ENCODE results near the gene GNB1.
"Not testable (repeated sequence)": the region's sequence is repeated elsewhere in the genome, so short reads cannot be mapped to it uniquely, and the experiment has no call there.

GNB1 gene

DNA sequence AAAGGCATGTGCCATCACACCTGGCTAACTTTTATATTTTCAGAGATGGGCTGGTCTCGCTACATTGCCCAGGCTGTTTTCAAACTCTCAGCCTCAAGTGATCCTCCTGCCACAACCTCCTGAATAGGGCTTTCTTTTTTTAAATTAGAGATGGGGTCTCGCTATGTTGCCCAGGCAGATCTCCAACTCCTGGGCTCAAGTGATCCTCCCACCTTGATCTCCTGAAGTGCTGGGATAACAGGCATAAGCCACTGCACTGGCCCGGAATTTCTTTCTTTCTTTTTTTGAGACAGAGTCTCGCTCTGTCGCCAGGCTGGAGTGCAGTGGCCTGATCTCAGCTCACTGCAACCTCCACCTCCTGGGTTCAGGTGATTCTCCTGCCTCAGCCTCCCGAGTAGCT lies 34.7 kb downstream of the GNB1 start:
- DNase-seq = not testable (repeated sequence)

- DNase-seq = no peak
Observed at GRCh38 chr1:1853593-1854257, 37.2 kb downstream of the GNB1 start.

DNA sequence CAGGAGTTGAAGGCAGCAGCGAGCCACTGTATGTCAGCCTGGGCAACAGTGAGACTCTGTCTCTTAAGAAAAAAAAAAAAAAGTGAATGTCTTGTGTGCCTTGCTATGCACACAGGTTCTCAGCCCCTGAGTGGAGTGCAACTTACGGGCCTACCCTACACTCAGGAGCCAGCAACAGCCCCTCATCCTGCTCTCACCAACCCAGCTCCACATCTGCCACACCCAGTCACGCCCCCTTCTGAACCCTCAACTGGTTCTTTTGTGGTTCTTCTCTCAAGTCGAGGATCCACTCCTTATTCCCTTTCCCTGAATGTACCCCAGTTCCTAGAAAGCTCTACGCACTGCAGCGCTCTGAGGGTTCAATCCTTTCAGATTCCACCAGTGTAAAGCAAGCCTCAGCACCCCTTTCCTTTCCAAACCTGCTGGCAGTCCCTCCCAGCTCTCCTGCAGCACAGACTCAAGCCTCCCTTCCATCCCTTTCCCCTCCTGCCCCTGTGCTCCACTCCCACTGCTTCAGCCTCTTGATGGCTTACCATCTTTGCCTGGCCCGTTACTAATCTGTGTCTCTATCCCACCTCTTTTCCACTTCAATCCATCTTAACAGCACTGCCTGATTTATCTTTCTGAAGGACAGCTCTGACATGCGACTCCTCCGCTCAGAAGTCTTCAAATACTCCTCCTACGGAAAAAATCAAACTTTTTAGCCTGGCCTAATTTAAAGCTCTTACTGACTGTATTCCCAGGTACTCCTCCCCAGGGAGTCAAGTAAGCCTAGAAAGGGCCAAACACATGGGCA lies 38.1 kb downstream of the GNB1 start:
- no peak for DNase-seq

DNA sequence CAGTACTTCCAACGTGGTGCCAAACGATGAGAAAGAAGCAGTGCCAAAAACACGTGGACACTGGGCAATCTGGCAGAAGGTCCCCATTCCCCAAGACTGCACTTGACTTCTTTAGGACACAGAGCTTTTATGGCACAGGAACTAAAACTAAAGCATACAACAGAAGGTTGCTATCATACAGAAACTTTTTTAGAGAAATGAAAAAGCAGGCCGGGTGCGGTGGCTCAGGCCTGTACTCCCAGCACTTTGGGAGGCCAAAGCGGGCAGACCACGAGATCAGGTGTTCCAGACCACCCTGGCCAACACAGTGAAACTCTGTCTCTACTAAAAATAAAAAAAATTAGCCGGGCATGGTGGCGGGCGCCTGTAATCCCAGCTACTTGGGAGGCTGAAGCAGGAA lies 43.0 kb downstream of the GNB1 start:
- DNase-seq = no peak

- no peak for DNase-seq
Observed at GRCh38 chr1:1847061-1847850, 43.6 kb downstream of the GNB1 start.

DNA sequence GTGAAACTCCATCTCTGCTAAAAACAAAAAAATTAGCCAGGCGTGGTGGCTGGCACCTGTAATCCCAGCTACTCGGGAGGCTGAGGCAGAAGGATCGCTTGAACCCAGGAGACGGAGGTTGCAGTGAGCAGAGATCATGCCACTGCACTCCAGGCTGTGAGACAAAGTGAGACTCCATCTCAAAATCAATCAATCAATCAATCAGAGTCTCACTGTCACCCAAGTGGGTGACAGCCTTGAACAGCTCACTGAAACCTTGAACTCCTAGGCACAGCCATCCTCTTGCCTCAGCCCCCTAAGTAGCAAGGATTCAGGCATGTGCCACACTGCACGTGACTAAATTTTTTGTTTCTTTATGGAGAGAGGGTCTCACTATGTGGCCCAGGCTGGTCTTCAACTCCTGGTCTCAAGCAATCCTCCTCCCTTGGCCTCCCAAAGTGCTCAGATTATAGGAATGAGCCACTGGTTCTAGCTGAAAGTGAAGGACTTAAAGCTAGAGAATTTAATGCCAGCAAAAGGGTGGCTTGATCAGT lies 44.4 kb downstream of the GNB1 start:
- DNase-seq = no peak

GRCh38 chr1:1842360-1843146 lies 48.3 kb downstream of the GNB1 start:
- DNase-seq = no peak

DNA sequence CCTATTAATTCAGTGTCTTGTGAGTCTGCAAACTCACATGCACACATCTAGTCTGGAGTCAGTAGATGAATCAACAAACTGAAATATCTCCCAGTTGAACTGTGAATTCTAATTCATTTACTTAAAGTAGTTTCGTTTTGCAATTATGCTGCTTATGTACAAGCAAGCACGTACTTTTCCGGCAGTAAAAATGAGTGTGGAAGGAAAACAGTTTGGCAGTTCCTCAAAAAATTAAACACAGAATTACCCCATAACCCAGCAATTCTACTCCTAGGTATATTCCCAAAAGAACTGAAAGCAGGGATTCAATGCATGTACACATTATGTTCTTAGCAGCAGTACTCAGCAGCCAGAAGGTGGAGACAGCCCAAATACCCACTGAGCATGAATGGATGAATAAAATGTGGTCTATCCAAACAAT lies 49.3 kb downstream of the GNB1 start:
- no peak for DNase-seq

- DNase-seq = no peak
Observed at GRCh38 chr1:1839311-1839965, 51.4 kb downstream of the GNB1 start.

DNA sequence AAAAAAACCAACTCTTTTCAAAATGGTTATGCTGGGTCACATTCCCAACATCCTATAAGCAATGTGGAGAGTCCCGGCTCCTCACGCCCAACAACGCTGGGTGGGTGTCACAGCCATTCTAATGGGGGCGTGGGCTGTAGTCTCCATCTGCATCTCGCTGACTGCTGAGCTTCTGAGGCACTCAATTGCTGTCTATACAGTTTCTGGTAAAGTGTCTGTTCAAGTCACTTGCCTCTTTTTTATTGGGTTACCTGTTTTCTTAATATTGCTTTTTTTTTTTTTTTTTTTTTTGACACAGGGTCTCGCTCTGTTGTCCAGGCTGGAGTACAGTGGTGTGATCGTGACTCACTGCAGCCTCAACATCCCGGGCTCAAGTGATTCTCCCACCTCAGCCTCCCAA lies 54.8 kb downstream of the GNB1 start:
- no peak for DNase-seq

- DNase-seq = no peak
Observed at GRCh38 chr1:1835546-1835945, 55.3 kb downstream of the GNB1 start.

GRCh38 chr1:1833916-1834325 lies 57.0 kb downstream of the GNB1 start:
- DNase-seq = peak; percentile 28

DNA sequence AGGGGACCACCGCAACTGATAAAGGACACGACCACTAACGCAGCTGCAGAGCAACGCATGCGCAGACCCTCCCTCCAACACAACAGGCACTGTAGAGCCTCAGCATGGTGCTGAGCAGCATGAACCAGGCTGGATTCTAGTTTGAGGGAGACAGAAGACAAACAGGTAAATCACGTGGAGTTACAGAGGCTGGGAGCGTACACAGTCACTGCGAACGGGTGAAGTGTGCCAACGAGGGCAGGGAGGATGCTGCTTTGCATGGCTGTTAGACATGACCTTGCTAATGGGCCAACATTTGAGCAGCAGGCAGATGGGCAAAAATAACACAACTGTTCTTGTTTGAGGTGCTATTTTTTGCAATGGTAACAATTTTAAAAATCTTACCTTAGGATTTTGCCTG lies 57.4 kb downstream of the GNB1 start:
- DNase-seq = no peak

GRCh38 chr1:1832820-1833219 lies 58.1 kb downstream of the GNB1 start:
- no peak for DNase-seq

- no peak for DNase-seq
Observed at GRCh38 chr1:1832166-1832565, 58.7 kb downstream of the GNB1 start.

GRCh38 chr1:1827089-1827848 lies 63.6 kb downstream of the GNB1 start:
- no peak for DNase-seq

DNA sequence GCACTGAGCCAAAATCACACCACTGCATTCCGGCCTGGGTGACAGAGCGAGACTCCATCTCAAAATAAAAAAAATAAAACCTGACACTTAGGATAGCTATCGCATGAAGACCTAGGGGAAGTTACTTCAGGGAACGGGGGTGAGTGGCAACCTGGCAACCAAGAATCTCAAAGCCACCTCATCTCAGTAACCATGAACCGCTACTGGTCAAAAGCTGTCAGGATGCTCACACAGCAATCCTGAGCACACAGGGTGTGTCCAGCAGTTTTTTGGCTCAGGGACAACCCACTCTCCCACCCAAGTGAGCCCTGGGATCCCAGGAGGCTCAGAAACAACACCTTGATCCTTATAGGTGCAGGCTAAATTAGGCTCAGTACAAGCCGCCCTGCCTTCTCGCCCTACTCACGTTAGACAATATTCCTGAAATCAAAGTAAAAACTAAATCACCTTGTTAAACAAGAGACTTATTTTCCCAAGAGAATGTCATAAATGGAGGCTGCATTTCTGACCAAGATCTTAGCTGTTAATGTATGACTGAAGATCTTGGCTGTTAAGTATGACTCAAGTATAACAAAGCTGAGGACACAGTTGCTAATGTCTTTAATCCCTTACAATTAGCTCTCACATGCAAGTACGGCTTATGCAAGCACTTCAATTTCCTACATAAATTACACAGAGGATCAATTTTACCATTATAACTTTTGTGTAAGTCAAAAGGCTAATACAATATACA lies 64.4 kb downstream of the GNB1 start:
- DNase-seq = no peak

DNA sequence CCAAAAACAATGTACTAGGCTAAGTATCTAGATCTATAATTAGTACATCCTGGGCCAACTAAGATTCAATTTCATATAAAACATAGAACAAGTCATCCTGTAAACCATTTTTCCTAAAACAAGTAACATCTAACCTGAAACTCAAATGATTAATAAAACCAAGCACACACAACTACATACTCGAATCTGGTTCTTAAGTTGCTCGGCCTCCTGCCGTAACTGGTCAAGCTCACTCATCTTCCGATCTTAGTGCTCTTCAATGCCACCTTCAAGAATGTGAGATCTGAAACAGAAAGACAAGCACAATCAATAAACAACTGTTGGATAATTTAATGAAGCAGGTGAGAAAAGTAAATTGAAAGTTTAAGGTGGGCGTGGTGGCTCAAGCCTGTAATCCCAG lies 65.7 kb downstream of the GNB1 start:
- DNase-seq = no peak

- DNase-seq = no peak
Observed at GRCh38 chr1:1819762-1820161, 71.1 kb downstream of the GNB1 start.

DNA sequence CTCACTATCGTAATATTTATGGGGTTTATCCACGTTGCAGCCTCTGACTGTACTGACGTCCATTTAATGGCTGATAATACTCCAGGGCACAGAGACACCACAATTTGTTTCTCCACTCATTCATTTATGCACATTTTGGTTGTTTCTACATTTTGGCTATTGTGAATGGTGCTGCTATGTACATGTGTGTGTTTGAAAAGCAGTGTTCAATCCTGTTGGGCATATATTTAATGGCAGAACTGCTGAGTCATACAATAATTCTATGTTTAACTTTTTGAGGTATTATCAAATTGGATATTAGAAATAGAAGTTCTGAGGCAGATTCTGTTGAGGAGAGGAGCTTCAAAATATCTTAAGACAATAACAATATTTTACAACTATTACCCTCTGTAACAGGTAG lies 73.7 kb downstream of the GNB1 start:
- no peak for DNase-seq

Measured in retina (tissue), 1 donor.